ENCODE results near the gene C10orf90.

- no peak for TF ChIP-seq CTCF (IDR thresholded peaks at IDR 0.05)
- no peak for TF ChIP-seq ZFX (IDR thresholded peaks at IDR 0.05; ENCODE audit: borderline replicate concordance)
Observed at GRCh38 chr10:126417220-126417825, 253.2 kb downstream of the C10orf90 start.

All from 22Rv1 (cell line).